ENCODE data around the gene PRKCH.

The PRKCH gene

GRCh38 chr14:61418746-61419145 is 97.4 kb downstream of the PRKCH start:
- FAIRE-seq = no peak
- no peak for DNase-seq (ENCODE audit: insufficient read length, low spot score)

DNA sequence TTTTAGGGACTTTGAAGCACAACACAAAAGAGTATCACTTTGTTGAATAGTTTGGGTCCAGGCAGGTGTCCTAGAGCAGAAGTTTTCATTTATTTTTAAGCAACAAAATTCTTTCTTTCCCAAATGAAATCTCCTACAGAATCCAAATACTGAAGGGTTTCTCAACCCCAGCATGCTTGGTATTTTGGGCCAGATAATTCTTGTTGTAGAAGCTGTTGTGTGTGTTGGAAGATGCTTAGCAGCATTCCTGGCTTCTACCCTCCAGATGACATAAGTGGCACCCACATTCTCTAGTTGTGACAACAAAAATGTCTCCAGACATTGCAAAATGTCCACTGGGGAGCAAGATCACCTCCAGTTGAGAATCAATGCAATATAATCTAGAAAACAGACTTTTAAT is 97.8 kb downstream of the PRKCH start:
- FAIRE-seq (no peak), DNase-seq (ENCODE audit: insufficient read length, low spot score) (no peak)

GRCh38 chr14:61420326-61420725 is 98.9 kb downstream of the PRKCH start:
- DNase-seq (ENCODE audit: insufficient read length, low spot score) (no peak), FAIRE-seq (no peak)

GRCh38 chr14:61421212-61421923 is 100.0 kb downstream of the PRKCH start:
- DNase-seq (ENCODE audit: insufficient read length, low spot score) = no peak
- FAIRE-seq = no peak

DNA sequence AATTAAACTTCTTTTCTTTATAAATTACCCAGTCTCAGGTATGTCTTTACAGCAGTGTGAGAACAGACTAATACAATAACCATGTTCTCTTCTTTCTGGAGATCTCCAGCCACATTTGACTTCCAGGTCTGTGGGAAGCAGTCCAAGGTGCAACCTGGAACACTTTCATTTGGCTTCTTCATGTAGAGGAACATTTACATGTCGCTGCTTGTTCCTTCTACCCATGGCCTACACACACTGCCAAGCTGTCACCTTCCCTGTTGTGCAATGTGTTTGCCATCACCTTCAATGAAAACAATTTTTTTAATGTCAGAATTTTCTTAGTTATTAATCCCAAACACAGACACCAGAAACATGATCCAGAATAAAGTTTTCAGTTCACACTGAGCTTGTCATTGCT is 104.7 kb downstream of the PRKCH start:
- FAIRE-seq = no peak
- no peak for DNase-seq (ENCODE audit: insufficient read length, low spot score)

DNA sequence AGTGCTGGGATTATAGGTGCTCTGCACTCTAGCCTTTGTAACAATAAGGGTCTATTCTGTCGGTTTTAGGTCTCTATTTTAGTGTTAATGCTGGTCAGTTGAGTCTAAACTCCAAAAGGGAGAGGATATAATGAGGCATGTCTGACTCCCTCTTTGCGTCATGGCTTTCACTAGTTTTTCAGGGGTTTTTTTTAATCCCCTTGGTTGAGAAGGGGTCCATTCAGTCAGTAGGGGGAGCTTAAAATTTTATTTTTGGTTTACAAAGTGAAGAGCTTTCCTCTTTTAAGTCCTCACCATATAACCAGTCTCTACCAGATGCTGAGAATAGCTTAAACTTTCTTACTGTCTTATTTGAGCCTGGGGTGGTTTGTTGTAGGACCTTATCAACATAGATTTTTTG is 106.9 kb downstream of the PRKCH start:
- DNase-seq (ENCODE audit: insufficient read length, low spot score) = no peak
- FAIRE-seq = no peak

DNA sequence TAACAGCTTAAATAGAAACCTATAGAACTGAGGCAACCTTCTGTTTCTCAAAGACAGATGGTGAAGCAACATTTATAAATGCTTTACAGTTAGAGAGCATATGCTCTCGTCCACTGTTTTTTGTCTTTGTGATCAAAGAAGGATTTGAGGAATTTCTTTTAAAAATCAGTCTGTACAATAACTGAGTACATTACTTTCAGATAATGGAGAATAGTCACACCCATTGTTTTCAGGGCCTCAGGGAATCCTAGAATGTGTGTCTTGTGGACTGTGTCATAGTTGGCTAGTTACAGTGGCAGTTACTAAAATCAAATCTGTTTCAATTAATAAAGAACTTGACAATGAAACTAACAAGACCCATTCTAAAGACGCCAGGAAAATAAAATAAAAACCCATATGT is 107.9 kb downstream of the PRKCH start:
- no peak for FAIRE-seq

GRCh38 chr14:61430066-61430757 is 108.8 kb downstream of the PRKCH start:
- DNase-seq (ENCODE audit: insufficient read length, low spot score) = no peak
- FAIRE-seq = no peak

More for the DNA sequence above, 107.9 kb downstream of the PRKCH start:
- DNase-seq (ENCODE audit: insufficient read length, low spot score) = no peak

GRCh38 chr14:61433169-61433568 is 111.8 kb downstream of the PRKCH start:
- no peak for DNase-seq (ENCODE audit: insufficient read length, low spot score)
- FAIRE-seq = no peak

- DNase-seq (ENCODE audit: insufficient read length, low spot score) (no peak), FAIRE-seq (no peak)
These were observed 112.4 kb downstream of the PRKCH start for GRCh38 chr14:61433828-61434227.

DNA sequence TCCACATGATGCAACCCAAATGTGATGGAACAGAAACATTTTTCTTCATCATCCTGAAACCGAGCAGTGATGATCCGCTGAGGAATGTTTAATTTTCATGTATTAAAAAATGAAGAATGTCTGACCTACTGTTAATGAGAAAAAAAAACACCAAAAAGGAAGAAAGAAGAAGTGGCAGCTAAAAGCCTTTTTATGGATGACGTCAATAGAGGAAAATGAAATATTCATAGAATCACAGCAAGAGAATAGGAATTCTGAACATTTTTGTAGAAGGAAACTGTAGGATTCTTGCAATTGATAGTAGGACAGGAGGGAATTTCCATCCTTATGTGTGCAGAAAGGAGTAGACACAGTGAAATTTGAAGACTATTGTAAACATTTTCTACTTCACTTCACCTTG is 112.9 kb downstream of the PRKCH start:
- FAIRE-seq (no peak), DNase-seq (ENCODE audit: insufficient read length, low spot score) (no peak)

GRCh38 chr14:61435563-61436337 is 114.4 kb downstream of the PRKCH start:
- no peak for DNase-seq (ENCODE audit: insufficient read length, low spot score)
- no peak for FAIRE-seq

- no peak for DNase-seq (ENCODE audit: insufficient read length, low spot score)
- FAIRE-seq = no peak
These were observed 116.0 kb downstream of the PRKCH start for GRCh38 chr14:61437381-61437780.

- FAIRE-seq (no peak), DNase-seq (ENCODE audit: insufficient read length, low spot score) (no peak)
These were observed 116.7 kb downstream of the PRKCH start for GRCh38 chr14:61438036-61438435.

- FAIRE-seq = no peak
- no peak for DNase-seq (ENCODE audit: insufficient read length, low spot score)
These were observed 117.1 kb downstream of the PRKCH start for GRCh38 chr14:61438497-61438859.

GRCh38 chr14:61438860-61439765 is 117.7 kb downstream of the PRKCH start:
- FAIRE-seq = no peak
- peak; percentile 14 for DNase-seq (ENCODE audit: insufficient read length, low spot score)

DNA sequence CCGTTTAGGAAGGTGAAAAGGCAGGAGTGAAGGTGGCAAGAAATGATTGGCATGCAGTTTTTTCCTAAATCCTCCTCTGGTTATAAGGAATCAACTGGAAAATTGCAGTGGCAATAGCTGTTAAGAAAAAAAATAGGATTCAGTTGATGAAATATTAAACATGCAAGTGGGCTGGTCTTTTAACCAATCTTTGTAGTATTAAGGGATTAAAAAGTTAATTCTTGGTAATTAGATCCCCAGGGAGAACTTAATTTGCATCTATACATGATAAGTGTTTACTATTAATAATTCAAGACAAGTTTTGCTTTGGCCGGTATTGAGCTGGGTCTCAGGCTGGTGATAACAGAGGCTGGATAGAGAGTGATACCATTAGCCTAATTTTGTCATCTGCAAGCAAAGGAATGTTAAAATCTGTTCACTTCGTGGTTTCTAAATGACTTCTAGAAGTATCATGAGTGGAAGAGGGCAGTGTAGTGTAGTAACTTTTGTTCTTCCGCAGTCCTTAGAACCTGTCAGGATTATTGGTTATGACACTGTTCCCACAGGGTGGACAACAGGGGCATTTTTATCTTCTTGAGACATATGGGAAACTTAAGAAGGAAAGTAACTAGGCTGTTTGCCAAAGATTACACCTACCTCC is 118.5 kb downstream of the PRKCH start:
- FAIRE-seq = peak; percentile 57
- DNase-seq (ENCODE audit: insufficient read length, low spot score) = no peak

GRCh38 chr14:61443481-61443880 is 122.1 kb downstream of the PRKCH start:
- DNase-seq (ENCODE audit: insufficient read length, low spot score) (no peak), FAIRE-seq (peak; percentile 14)

DNA sequence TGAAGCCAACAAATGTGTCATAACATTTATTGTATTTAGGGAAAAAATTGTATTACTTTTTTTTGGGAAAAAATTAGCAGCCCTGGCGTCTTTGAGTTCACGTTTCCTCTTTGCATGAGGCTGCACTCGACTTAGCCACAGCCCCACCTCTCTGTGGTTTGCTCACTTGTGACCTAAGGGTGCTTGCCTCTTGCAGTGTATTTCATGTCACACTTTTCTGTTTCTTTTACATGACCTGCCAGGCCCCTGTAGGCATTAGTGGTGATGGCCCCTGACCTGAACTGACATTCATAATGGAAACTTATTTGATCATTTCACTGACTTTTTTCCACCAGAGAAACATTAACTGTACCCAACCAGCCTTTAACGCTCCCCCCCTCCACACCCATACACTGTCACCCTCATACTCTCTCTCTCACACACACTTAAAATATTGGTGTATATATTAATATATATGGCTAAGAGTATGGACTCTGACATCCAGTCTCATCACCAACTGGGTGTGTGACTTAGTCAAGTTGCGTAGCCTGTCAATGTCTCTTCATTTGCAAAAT is 122.9 kb downstream of the PRKCH start:
- peak; percentile 28 for DNase-seq (ENCODE audit: insufficient read length, low spot score)
- peak; percentile 59 for FAIRE-seq

DNA sequence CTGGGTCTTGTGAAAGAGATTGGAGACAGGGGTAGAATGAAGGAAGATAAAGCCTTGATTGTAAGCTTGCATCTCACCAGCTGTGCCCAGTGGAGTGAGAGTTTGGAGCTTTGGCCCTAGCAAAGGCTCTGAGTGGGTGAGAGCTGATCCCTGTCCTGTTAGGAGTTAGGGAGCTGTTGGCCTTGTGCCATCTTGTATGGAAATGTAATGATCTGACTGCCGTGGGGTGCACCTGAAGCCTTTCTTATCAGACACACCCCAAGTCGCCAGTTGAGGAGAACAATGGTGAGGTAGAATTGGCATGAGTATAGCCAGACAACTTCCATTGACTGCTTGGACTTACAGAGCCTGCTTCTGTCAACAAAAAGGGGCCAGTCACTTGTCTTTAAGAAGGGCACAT is 130.1 kb downstream of the PRKCH start:
- no peak for FAIRE-seq
- no peak for DNase-seq (ENCODE audit: insufficient read length, low spot score)
